ENCODE measurements around the gene THSD7B. TPM values are rescaled to one million over a fixed set of nuclear protein-coding genes. Genes with fewer than 3 reads are reported as not detected.

Gene THSD7B
- total RNA-seq, 6 donors from 2014 or later = 0.47 TPM; not detected in 5

DNA sequence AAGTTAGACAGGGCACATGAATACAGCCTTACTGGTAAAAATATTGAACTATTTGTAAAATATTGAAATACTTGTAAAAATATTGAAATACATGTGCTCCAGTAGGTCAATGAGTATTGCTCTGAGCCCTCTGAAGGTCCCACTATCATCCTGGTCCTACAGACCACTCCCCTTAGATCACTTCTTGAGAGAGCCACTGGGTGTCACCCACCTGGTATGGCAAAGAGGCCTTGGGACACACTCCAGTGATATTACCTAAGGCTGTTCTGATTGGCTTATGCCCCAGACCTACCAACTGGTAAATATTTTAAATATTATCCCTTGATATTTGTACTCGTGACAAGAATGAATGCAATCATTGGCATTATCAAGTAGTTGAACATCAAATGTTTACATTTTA, 5.0 kb downstream of the THSD7B start:
- H3K9me3 ChIP-seq = no peaks in the 10 kb centered on the region
- WGBS, 2 donors = 44 to 57% methylated on average over 1 of the region's 1 CpG
- TF ChIP-seq EP300 (IDR thresholded peaks at IDR 0.05) (no peak), POLR2AphosphoS5 (IDR thresholded peaks at IDR 0.05) (no peak), POLR2A (IDR thresholded peaks at IDR 0.05) (no peak)
- TF ChIP-seq, protein P1, sequence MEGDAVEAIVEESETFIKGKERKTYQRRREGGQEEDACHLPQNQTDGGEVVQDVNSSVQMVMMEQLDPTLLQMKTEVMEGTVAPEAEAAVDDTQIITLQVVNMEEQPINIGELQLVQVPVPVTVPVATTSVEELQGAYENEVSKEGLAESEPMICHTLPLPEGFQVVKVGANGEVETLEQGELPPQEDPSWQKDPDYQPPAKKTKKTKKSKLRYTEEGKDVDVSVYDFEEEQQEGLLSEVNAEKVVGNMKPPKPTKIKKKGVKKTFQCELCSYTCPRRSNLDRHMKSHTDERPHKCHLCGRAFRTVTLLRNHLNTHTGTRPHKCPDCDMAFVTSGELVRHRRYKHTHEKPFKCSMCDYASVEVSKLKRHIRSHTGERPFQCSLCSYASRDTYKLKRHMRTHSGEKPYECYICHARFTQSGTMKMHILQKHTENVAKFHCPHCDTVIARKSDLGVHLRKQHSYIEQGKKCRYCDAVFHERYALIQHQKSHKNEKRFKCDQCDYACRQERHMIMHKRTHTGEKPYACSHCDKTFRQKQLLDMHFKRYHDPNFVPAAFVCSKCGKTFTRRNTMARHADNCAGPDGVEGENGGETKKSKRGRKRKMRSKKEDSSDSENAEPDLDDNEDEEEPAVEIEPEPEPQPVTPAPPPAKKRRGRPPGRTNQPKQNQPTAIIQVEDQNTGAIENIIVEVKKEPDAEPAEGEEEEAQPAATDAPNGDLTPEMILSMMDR (IDR thresholded peaks at IDR 0.05) = no peak
- peaks cover 0 to 10% (median 9%) of the 10 kb centered on the region in 4 donors for H3K4me1 ChIP-seq
- H3K36me3 ChIP-seq = no peaks in the 10 kb centered on the region
- peaks cover 0 to 12% (median 4%) of the 10 kb centered on the region in 4 donors for H3K27me3 ChIP-seq
- ATAC-seq (ENCODE audit: low FRiP score in 2 of 2) (no peak), DNase-seq (no peak)
- no peak overlapping the region for H3K27ac ChIP-seq
- no peak overlapping the region for H3K4me3 ChIP-seq

DNA sequence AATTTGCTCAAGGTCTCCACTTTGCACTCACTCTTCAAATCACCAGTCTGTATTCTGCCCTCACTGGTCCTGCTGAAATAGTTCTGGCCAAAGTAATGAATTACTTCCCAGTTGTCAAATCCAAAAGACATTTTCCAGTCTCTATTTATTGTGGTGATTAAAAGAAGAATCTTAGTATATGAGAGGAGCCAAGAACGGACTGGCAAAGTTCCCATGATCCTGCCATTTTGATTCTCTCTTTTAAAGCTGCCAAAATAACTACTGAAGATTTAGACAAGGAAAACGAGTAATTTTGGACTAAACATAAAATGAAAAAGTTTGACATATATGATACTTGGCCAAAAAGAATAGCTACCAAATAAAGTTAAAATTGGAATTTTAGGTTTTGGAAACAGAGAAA, 12.0 kb downstream of the THSD7B start:
- no peak for TF ChIP-seq POLR2AphosphoS5 (IDR thresholded peaks at IDR 0.05)
- no peak for TF ChIP-seq EP300 (IDR thresholded peaks at IDR 0.05)
- no peak for TF ChIP-seq POLR2A (IDR thresholded peaks at IDR 0.05)
- TF ChIP-seq, protein P1 (IDR thresholded peaks at IDR 0.05) = no peak
- 64 to 68% methylated on average over 2 of the region's 2 CpGs for WGBS, 2 donors
- Histone ChIP-seq H3K27me3 (no peaks in the 10 kb centered on the region), H3K27ac (no peak overlapping the region), H3K4me3 (no peak overlapping the region), H3K4me1 (no peaks in the 10 kb centered on the region), H3K9me3 (no peaks in the 10 kb centered on the region), H3K36me3 (no peaks in the 10 kb centered on the region)
- no peak for DNase-seq
- ATAC-seq (ENCODE audit: low FRiP score in 2 of 2) = no peak

DNA sequence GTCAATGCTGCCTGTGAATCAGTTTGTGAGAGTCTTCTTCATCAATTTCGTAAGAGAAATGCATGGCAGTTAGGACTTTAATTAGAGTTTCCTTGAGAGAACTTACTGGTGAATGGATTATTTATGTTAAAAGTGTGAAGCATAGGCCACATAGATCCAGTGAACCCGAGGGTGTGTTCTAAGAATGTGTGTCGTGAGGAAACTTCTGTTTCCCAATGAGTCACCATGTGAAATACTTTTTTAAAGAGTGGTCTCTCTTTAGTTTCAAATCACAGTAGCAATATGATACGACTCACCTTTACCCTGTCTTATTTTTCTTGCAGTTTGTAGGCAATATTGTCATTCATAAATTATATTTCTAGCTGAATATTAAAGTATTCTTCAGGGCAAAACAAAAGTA, 18.5 kb downstream of the THSD7B start:
- H3K36me3 ChIP-seq = no peaks in the 10 kb centered on the region
- DNase-seq (no peak), ATAC-seq (ENCODE audit: low FRiP score in 2 of 2) (no peak)
- no peak overlapping the region for H3K27ac ChIP-seq
- H3K9me3 ChIP-seq = no peaks in the 10 kb centered on the region
- no peak overlapping the region for H3K4me3 ChIP-seq
- no peaks in the 10 kb centered on the region for H3K27me3 ChIP-seq
- WGBS, 2 donors = 64 to 66% methylated on average over 4 of the region's 4 CpGs
- TF ChIP-seq POLR2A (IDR thresholded peaks at IDR 0.05) (no peak), EP300 (IDR thresholded peaks at IDR 0.05) (no peak), POLR2AphosphoS5 (IDR thresholded peaks at IDR 0.05) (no peak)
- TF ChIP-seq, protein P1 (IDR thresholded peaks at IDR 0.05) = no peak
- no peaks in the 10 kb centered on the region for H3K4me1 ChIP-seq

DNA sequence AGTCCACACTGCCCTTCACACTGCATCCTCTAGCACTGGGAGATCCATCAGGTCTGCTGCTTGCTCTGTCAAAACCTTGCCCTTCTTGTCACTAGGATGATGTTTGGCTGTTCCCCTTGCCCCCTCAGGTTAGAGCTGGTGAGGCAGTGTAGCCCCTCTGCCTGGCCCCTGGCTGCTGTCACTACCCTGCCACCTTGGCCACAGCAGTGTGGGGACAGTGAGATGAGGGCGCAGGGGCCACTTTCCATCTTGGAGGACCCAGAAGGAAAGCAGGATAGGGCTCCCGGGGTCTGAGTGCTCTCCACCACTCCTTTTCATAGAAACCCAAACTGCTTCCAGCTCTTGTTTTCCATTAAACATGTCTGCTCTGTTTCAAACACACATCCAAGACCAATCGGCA, 19.9 kb downstream of the THSD7B start:
- DNase-seq (no peak), ATAC-seq (ENCODE audit: low FRiP score in 2 of 2) (no peak)
- Histone ChIP-seq H3K27me3 (no peaks in the 10 kb centered on the region), H3K36me3 (no peaks in the 10 kb centered on the region), H3K4me1 (no peaks in the 10 kb centered on the region), H3K9me3 (no peaks in the 10 kb centered on the region), H3K27ac (no peak overlapping the region), H3K4me3 (no peak overlapping the region)
- 83 to 92% methylated on average over 3 of the region's 3 CpGs for WGBS, 2 donors
- TF ChIP-seq, protein P1 (IDR thresholded peaks at IDR 0.05) = no peak
- no peak for TF ChIP-seq POLR2A (IDR thresholded peaks at IDR 0.05)
- TF ChIP-seq POLR2AphosphoS5 (IDR thresholded peaks at IDR 0.05) = no peak
- no peak for TF ChIP-seq EP300 (IDR thresholded peaks at IDR 0.05)

DNA sequence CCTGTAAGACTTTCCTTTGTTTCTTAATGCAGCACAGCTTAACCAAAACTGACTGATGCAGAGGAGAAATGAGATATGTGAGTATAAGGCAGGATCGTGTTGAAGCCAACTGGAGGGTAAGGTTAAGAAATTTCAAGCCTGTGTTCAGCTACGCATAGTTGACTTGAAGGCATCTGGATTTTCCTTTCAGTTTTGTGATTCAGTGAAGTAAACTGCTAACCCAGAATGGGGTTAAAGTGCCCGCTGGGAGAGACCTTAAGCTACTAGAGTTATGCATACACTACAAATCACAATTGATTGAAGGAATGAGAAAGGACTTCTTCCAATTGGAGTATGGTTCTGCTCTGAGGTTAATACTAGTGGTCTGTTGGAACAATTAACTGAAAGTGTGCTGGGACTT, 22.6 kb downstream of the THSD7B start:
- TF ChIP-seq POLR2AphosphoS5 (IDR thresholded peaks at IDR 0.05) (no peak), POLR2A (IDR thresholded peaks at IDR 0.05) (no peak), EP300 (IDR thresholded peaks at IDR 0.05) (no peak)
- TF ChIP-seq, protein P1 (IDR thresholded peaks at IDR 0.05) = no peak
- H3K4me1 ChIP-seq = no peaks in the 10 kb centered on the region
- no peak overlapping the region for H3K27ac ChIP-seq
- no peak for DNase-seq
- 86 to 88% methylated on average over 3 of the region's 3 CpGs for WGBS, 2 donors
- H3K36me3 ChIP-seq = no peaks in the 10 kb centered on the region
- no peaks in the 10 kb centered on the region for H3K9me3 ChIP-seq
- H3K27me3 ChIP-seq = no peaks in the 10 kb centered on the region
- no peak overlapping the region for H3K4me3 ChIP-seq
- ATAC-seq (ENCODE audit: low FRiP score in 2 of 2) = no peak

All from upper lobe of left lung (tissue), 6 donors.